HG02588 (cell line): ENCODE results near the gene KLK1.
A peak's percentile ranks its signal among the peaks of the same experiment; 100 is the strongest.
"Not testable (repeated sequence)": the region's sequence is repeated elsewhere in the genome, so short reads cannot be mapped to it uniquely, and the experiment has no call there.

Experiments used
- ATAC-seq: cut with Tn5 transposase; IDR thresholded peaks from one replicate; pipeline ENCODE4 v1.9.1; 2021; ENCODE audit warnings: mild to moderate bottlenecking, moderate library complexity; ENCODE audit not compliant: unreplicated experiment

The KLK1 gene

DNA sequence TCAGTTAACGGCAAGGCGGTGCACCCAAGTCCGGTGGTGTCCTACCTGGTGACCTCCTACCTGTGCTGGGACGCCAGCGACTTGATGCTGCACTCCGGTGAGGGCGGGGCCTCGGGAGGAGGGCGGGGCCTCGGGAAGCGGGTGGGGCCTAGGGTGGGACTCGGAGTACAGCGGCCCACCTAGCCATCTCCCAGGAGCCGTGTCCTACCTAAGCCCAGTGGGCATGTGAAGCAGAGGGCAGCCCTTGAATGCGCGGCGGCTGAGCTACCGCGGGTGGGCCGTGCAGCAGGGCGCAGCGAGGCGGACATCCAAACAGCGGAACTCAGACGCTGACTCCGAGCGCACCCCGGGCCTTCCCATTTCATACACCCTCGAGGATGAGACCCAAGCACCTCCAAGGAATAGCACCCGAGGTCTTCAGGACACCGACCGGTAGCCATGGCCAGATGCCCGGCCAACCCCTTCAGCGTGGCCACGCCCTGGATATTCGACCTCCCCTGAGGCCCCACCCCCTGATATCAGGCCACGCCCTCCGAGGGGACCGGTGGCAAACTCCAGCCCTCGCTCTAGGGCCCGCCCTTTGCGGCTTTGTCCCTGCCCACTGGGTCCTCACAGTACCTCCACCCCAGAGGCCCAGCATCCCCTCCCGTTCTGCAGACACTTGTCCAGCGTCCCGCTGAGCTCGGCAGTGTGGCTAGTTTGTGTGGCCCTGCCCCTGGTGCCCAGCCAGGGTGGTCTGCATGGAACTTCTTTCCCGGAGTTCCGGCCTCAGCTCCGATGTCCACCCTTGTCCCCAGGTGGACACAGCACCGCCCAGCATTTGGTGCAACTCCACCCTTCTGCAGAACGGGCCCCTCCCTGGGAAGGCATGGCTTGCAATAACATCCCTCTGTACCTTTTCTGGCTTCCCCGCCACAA lies 5.4 kb downstream of the KLK1 start:
- ATAC-seq = peak; percentile 48

DNA sequence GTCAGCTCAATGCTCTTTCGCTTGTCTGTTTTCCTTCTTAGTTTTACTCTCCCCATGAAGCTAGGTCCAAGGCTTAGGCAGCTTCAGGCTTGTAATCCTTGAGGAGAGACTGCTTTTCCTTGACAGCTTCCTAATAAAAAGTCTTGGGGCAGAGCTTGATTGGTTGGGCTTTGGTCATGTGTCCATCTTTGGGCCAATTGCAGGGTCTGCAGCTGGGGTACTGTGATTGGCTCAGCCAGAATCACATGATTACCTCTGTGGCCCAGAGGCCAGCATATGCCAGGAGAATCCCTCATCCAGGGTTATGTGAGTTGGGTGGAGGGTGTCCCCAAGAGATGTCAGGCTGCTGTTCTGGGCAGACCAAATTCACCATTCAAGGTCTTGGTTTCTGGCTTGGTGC lies 8.1 kb downstream of the KLK1 start:
- ATAC-seq = no peak

DNA sequence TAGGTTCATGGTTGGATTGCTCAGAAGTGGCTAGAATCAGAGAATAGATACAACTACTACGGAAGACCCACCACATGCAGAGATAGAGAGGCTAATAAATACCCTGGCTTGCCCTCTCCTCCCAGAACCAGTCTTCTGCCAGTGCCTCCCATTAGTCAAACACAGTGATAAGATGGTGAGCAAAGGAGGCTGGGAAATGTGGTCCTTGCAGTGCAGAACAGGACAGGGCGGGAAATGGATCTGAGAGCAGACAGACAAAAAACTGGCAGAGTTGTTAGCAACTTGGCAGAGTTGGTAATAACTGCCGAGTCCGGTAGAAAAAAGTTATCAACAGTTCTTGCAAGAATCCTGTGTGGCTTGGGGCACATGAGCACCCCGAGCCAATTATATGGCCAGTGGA lies 8.7 kb downstream of the KLK1 start:
- no peak for ATAC-seq

DNA sequence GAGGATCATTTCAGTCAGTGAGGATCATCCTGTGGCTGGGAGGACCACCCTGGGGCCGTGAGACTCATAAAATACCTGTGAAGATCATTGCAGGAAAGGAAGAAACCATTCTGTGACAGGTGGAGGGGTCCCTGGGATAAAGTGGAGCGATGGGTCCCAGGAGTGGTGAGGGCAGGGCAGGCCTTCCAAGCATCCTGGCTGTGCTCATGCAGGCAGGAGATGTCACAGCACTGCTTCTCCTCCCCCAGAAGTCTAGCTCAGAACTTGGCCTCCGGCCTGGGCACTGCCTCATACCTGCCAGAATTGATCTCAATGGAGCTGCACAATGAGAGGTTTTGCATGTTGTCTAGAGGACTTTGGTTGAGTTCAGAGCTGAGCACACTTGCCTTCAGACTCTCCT lies 11.1 kb downstream of the KLK1 start:
- ATAC-seq = no peak

DNA sequence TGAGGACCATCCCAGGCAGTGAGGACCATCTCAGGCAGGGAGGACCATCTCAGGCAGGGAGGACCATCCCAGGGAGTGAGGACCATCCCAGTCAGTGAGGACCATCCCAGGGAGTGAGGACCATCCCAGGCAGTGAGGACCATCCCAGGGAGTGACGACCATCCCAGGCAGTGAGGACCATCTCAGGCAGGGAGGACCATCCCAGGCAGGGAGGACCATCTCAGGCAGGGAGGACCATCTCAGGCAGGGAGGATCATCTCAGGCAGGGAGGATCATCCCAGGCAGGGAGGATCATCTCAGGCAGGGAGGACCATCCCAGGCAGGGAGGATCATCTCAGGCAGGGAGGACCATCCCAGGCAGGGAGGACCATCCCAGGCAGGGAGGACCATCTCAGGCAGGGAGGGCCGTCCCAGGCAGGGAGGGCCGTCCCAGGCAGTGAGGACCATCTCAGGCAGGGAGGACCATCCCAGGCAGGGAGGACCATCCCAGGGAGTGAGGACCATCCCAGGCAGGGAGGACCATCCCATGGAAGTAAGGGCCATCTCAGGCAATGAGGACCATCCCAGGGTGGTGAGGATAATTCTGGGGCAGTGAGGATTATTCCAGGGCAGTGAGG lies 11.9 kb downstream of the KLK1 start:
- ATAC-seq = not testable (repeated sequence)

DNA sequence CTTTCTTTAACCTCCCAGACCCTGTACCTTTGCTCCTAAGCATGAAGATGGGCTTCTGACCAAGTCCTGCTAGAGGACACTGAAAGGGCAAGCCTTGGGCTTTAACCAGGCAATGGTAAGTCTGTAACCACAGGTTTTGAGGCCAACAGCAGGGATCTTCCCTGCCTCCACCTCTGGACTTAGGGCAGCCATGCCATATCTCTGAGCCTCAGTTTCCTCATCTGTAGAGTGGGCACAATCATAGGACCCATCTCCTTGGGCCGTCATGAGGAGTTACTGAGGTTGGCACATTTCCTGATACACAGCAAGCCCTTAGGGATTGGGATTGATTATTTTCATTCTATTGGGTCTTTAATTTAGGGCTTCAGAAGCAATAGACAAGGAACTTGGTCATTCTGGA lies 14.7 kb downstream of the KLK1 start:
- ATAC-seq = no peak

DNA sequence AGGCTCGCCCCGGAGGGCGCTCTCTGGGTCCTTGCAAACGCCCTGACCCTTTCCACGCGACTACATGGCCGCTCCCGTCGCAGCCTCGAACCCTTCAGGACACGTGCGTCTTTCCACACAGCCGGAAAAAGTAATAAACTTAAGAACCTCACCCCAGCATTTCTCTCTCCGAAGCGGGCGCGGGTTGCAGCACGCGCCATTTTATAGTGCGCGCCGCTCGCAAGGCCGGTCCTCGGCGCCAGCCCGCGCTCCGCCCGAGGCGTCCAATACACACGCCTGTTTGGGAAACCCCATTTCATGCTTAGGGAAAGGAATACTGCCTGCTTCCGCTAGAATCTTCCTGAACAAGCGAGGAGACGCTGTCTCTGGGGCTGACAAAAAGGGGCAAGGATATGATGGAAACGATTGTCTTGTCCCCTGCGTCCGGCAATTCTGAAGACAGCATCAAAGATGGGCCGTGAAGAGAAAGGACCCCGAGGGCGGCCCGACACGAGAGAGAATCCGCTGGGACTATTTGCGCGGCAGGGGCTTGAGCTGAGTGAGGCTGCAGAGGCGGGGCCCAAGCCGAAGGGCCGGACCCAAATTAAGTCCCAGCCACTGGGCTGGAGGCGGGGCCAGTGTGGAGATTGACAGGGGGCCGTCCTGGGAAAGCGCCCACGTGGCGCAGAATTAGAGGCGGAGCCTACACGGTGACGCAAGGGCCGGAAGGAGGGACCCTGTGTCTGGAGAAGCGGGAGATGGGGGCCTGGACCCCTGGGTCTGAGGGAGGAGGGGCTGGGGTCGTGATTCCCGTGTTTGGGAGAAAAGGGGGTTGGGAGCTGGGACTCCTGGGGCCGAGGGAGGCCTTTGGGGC lies 18.9 kb downstream of the KLK1 start:
- peak; percentile 87 for ATAC-seq

DNA sequence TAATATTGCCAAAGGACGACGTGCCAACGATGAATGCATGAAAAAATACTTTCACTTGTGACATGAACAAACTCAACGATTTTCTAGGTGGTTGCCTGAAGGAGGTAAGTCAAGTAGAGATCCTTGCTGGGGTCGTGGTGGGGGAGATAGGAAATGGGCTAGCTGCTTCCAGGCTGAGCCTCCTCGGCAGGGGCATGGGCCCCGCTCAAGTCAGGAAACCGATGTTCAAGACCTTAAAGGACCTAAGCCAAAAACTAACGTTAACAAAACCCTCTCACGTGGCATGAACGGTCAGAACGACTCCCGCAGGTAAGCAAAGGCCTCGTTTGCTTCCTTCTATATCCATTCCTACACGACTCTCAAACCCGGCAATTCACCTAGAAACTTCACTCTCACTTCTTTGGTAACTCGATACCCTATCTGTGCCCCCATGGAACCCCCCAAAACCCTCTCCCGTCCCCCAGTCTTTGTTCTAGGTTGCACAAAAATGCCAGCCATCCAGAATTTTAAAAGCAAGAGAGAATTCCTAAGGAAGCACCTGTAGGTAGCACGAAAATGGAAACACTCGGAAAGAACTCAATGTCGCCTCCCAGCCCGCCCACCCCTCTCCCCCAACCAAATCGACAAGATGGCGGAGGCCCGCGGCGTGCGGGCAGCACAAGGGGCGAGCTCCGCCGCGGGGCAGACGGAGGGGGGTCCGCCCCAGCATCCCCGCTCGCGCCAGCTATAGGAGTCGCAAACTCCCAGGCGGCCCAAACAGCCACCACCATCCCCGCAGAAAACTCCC lies 19.8 kb downstream of the KLK1 start:
- ATAC-seq = peak; percentile 4

DNA sequence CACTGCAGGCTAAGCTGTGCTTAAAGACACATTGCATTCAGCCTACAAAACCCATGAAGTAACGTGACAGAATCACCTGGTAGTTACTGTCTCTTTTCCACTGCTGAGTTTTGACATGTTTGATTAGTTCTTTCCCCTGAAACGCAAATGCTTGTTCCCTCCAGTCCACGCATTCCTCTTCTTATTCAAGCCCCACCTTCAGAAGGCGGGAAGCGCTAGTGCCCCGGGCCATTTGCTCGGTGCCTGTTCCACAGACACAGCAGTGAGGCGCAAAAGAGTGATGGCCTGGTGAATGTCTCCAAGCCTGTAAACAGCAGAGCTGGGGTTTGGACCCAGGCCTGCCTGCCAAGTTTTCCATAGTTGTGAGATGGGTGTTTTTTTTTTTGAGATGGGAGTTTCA lies 22.5 kb downstream of the KLK1 start:
- no peak for ATAC-seq

DNA sequence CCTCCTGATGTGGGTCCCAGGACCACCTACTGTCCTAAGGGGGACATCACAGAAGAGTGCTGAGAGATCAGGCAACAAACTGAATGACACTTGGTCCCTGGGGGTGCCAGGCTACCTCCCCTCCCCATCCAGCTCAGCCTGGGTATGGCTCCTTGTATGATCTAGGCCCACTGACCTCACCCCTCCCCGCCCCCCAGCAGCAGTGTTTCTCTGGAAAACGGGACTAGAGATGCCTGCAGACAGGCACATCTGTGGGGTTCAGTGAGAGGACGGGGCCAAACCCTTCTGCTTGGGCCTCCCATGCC lies 24.1 kb downstream of the KLK1 start:
- ATAC-seq = no peak

DNA sequence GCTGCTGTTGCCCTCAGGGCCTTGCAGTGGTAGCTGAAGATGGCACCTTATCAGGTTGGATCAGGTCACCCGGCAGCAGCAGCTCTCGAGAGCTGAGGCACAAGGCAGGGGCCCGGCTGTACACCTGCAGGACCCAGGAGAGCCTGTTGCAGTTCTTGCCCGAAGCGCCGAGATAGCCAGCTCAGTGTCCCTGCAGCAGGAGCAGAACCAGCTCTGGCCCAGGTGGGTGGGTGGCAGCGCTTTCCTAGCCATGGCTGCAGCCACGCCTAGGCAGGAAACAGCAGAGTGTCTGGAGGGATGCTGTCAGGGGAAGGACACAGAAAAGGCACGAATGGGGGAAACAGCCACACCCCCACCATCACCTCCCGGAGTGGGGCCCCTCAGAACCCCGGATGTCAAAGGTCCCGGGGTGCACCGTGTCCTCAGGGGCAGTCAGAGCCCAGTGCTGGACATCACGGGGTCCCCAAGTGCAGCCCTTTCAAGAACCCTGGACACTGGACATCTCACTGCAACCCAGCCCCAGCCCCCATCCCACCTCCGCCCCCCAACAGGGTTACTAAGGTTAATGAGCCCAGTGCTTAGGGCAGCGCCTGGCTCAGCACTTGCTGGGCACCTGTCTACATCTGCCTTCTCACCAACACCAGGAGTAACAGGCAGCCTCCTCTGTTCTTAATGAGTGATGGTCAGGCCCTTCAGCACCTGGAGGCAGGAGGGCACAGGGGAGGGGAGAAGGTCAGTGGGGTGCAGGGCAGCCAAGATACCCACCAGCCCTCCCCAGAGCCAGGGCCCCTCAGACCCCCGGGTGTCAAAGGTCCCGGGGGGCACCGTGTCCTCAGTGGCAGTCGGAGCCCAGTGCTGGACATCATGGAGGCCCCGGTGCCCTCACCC lies 24.7 kb downstream of the KLK1 start:
- no peak for ATAC-seq

DNA sequence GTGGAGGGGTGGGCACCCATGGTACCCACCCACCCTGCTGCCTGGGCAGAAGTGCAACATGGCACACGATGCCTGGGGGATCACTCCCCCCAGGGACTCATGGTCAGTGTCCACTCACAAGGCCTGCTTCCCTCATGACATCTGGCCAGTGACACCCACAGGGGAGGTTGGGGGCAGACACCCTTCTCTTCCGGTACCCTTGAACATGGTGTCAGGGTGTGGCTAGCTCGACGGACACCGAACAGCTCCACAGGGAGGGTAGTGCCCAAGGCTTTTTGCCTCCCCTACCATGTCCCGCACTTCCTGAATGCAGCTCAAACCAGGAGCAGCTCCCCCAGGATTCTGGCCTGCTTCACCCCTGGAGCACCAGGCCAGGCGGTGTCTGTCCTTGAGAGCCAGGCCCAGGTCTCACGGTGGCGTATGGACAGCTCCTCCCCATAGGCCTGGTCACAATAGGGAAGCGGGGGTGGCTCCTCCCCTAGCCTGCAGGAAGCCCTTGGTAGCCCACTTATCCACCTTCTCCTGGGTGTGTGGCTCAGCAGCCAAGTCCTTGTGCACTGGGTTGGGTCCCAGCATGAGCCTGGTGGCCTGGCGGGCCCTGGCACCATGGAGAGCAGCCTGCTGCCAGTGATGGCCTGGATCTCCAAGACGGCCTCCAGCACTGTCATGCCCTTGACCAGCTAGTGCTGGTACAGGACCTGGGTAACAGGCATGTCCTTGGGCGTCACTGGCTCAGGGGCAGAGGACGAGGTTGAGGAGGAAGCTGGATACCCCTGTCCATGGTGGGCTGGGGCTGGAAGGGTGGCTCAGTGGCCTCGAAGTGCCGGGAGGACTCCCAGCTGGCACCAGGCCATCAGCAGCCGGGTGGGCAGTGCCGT lies 25.6 kb downstream of the KLK1 start:
- no peak for ATAC-seq

DNA sequence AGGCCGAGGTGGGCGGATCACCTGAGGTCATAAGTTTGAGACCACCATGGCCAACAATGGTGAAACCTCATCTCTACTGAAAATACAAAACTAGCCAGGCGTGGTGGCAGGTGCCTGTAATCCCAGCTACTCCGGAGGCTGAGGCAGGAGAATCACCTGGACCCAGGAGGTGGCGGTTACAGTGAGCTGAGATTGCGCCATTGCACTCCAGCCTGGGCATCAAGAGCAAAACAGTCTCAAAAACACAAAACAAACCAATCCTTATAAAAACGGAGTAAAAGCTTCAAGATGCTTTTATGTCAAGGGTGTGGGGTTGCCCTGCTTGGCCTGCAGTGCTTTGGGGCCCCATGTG lies 26.2 kb downstream of the KLK1 start:
- no peak for ATAC-seq

DNA sequence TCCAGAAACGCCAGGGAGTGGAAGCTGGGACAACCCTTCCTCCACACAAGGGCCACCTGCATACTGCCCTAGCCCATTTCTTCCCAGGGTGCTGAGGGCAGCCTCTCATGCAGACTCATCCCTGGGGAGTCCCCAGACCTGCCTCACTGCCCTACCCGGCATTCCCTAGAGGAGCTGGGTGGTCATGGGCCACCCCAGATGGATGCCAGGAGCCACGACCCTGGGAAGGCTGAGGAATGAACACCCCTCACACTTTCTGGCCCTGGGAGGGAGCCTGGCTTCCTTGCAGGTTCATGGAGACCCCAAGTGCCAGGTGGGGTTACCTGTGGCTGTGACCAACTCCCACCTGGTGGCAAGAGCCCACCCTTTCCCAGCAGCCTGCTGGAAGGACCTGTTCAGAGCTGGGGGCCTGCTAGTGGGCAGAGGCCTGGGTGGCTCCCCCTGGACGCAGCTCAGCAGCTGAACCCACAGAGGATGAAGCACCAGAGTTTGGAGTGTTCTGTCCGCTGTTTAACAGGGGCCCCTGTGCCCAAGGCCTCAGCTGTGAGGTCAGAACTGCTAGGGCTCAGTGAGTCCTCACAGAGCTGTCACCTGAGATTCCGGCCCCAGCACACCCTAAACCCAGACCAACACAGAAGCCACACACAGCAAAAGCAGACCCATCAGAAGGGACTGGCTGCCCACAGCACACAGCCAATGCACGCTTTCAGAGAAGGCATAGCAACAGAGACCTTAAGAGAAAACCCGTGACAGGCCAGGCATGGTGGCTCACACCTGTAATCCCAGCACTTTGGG lies 26.8 kb downstream of the KLK1 start:
- ATAC-seq = no peak

DNA sequence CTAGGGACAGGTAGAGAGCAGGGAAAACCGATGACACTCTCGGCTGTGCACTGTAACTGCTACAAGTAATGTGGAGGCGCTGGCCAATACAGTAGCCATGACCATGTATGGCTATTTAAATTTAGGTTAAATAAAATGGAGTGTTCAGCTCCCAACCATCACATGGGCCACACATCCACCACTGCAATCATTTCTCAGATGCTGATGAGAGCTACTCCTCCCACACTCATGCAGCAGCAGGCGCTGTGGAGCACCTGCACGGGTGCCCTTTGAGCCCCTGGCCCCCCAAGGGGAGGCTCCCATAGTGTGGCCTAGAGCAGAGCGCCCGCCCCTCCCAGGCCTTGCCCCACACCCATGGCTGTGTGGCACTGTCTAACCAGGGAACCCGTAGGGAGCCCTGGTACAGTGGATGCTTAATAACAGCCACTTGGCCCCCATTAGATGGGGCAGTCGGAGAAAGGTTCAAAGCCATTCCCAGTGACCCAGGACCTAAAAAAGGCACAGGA lies 27.4 kb downstream of the KLK1 start:
- ATAC-seq = no peak

DNA sequence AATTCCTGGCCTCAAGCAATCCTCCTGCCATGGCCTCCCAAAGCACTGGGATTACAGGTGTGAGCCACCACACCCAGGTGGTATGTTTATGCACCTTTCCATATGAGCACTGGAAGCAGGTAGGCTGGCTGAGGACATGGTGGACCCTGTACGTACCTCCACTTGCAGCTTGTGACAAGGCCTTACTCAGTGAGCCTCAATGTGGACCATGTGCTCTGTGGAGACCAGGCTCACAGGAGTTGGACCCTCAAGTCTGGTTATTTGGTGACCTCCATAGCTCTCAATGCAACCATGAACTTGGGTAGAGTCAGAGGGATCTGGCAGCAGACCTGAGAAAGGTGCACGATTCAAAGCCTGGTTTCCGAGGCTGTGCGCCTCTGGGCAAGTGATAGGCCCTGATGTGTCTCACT lies 27.9 kb downstream of the KLK1 start:
- no peak for ATAC-seq

DNA sequence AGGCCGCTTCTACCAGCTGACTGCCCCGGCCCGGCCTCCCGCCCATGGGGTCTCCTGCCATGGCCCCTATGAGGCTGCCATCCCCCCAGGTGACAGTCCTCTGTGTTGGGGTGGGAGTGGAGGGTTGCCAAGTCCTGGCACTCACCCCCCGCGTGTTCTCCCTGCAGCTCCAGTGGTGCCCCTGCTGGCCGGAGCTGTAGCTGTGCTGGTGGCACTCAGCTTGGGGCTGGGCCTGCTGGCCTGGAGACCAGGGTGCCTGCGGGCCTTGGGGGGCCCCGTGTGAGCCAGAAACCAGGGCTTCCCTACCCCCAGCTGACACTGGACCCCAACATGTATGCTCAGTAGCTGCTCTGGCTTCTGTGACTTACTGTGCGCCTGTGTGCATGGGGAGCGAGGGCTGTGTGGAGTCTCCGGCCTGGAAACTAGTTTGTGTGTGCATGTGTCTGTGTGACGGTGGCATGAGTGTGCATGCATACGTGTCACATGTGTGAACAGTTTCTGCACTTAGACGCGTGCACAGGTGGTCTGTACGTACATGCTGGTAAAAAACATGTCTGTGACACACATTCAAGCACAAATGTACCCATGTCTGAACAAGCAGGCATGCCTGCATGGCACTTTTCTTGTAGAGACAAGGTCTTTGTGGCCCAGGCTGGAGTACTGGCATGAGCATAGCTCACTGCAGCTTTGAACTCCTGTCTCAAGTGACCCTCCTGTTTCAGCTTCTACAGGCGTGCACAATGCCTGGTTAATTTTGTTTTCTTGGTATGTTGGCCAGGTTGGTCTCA lies 28.5 kb downstream of the KLK1 start:
- no peak for ATAC-seq
